T-helper 1 cell treated with Interleukin-12 subunit alpha and Interleukin-12 subunit beta and Interleukin-4 antibody, amounts not matched to agents 30 ng/mL and 1 ng/mL, for 36 hours (primary cell): ENCODE measurements around the gene SPATA6. TPM values are rescaled to one million over a fixed set of nuclear protein-coding genes. Genes with fewer than 3 reads are reported as not detected.
"Not testable (repeated sequence)": the region's sequence is repeated elsewhere in the genome, so short reads cannot be mapped to it uniquely, and the experiment has no call there.

Experiments used
- intact Hi-C: fragments of 100-400 bp; cut with micrococcal nuclease; formaldehyde crosslinking; loops from one replicate; pipeline ENCODE4 v1.15.1; 2024
- total RNA-seq: library from RNA; stranded (reverse); gene quantifications from 2 replicates; pipeline ENCODE4 v1.2.3, GENCODE V29; 2022

SPATA6 gene
- total RNA-seq, 1 donor from 2014 or later: 1.1 TPM

DNA sequence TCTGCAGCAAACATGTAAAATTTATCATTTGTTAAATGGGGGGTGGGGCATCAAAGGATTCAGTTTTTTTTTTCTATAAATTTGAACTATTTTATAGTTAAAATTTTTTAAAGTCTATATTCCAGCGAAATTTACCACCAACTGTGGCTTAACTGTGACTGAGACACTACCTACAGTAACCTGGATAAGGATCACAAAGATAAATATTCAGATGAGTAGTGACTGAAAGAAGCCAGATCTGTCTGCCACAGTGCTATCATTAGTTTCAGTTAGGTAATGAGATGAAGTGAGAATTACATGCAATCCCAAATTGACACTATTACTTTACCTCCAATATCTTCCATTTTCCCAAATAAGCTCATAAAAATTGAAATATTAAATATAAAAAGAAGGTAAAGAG, 5.4 kb downstream of the SPATA6 start:
- intact Hi-C loops: no loop called here

DNA sequence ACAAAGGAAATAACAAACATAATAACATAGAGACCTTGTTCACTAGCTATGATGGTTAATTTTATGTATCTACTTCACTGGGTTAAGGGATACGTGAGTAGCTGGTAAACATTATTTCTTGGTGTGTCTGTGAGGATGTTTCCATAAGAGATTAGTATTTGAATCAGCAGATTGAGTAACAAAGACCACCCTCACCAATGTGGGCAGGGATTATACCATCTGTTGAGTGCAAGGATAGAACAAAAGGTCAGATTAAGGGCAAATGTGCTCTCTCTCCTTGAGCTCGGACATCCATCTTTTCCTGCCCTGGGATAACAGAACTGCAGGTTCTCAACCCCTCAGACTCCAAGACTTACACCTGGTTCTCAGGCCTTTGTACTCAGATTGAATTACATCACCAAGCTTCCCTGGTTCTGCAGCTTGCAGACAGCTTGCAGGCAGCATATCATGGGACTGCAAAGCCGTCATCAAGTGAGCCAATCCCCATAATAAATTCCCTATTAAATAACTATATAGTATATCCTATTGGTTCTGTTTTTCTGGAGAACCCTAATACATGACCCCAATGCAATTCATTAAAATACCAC, 9.2 kb downstream of the SPATA6 start:
- intact Hi-C loops: no loop called here

DNA sequence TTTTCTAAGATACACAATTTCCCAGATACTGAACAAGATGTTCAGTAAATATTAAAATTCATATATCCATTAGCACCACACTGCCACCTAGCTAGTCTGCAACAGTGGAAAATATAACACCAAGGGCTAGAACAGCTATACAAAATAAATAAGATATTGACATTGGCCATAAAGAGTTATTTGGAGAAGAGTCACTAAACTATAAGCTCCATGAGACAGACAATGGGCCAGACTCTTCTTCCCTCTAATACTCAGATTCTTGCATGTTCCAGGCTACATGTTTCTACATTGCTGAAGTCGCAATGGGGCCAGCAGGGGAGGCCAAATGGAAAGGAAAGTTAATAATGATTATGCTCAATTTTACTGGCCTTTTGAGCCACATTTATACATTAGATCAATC, 21.5 kb downstream of the SPATA6 start:
- intact Hi-C loops: no loop called here

DNA sequence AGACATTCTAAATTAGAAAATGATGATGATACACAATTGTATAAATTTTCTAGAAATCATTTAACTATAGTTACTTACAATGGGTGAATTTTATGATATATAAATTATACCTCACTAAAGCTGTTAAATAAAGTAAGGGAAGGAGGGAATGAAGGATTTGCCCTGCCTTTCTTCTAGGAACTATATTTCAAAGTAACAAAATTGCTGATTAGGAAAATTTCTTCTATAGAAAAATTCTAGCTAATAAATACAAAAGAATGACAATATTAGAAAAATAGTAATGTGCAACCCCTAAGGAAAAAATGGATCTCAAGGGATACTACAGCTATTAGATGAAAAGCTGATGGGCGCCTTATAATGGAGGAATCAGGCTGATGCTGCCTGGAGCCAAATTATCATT, 23.1 kb downstream of the SPATA6 start:
- intact Hi-C loops: no loop called here

DNA sequence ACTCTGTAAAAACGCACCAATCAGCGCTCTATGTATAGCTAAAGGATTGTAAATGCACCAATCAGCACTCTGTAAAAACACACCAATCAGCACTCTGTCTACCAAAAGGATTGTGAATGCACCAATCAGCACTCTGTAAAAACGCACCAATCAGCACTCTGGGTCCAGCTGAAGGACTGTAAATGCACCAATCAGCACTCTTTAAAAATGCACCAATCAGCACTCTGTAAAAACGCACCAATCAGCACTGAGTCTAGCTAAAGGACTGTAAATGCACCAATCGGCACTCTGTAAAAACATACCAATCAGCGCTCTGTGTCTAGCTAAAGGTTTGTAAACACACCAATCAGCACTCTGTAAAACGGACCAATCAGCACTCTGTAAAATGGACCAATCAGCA, 27.8 kb downstream of the SPATA6 start:
- intact Hi-C loops: not testable (repeated sequence)

DNA sequence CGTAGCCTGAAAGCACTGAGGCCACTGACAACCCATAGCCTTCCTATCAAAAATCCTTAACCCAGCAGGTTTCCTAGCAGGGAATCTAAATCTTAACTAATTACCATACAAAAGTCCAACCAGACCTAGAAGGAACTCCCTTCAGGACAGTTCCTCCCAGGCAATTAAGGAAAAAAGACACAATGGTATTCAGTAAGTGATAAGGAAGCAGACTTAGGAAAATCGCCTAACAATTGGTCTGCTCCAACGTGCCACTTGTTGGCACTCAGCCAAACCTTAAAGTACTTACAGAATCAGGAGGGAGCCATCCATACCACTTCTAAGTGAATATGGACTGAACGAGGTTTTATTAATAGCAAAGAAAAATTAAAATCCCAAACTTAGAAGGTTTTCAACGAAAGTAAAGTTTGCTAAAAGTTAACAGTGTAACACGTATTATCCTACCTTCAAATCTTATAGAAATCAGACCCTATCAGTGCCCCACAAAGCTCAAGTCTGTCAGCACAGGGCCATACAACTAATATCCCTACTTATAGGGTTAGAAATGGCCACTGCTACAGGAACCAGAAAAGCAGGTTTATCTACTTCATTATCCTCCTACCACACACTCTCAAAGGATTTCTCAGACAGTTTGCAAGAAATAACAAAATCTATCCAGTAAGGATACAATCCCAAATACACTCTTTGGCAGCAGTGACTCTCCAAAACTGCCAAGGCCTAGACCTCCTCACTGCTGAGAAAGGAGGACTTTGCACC, 29.0 kb downstream of the SPATA6 start:
- intact Hi-C loops: no loop called here

DNA sequence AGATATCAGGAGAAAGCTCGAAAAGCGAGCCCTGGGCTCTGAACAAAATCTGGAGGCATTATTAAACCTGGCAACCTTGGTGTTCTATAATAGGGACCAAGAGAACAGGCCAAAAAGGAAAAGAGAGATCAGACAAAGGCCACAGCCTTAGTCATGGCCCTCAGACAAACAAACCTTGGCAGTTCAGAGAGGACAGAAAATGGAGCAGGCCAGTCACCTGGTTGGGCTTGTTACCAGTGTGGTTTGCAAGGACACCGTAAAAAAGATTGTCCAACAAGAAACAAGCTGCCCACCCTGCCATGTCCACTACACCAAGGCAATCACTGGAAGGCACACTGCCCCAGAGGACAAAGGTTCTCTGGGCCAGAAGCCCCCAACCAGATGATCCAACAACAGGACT, 31.2 kb downstream of the SPATA6 start:
- intact Hi-C loops: not testable (repeated sequence)

DNA sequence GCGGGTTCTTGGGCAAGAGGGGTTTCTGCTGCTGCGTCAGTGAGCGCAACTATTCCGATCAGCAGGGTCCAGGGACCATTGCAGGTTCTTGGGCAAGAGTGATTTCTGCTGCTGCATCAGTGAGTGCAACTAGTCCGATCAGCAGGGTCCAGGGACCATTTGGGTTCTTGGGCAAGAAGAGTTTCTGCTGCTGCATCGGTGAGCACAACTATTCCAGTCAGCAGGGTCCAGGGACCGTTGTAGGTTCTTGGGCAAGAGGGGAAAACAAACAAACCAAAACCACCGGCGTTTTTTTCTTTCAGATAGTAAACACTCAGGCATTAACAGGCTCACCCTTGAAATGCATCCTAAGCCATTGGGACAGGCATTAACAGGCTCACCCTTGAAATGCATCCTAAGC, 32.6 kb downstream of the SPATA6 start:
- intact Hi-C loops: no loop called here

DNA sequence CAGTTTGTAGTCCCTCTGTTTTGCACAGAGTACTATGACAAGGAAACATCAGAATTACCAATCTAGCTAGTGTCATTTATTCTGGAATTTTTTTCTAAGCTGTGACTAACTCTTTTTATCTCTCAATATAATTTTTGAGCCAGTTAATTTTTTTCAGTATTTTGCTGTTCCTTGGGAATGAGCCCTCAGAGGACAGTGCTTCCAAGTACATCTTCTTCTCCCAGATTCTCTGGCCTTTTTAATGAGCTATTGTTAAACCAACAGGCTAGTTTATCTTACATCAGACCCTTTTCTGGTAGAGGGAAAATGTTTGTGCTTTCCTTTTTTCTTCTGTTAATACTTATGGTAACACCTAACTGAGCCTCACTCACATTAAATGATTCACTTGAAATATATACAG, 34.6 kb downstream of the SPATA6 start:
- intact Hi-C loops: not testable (repeated sequence)

DNA sequence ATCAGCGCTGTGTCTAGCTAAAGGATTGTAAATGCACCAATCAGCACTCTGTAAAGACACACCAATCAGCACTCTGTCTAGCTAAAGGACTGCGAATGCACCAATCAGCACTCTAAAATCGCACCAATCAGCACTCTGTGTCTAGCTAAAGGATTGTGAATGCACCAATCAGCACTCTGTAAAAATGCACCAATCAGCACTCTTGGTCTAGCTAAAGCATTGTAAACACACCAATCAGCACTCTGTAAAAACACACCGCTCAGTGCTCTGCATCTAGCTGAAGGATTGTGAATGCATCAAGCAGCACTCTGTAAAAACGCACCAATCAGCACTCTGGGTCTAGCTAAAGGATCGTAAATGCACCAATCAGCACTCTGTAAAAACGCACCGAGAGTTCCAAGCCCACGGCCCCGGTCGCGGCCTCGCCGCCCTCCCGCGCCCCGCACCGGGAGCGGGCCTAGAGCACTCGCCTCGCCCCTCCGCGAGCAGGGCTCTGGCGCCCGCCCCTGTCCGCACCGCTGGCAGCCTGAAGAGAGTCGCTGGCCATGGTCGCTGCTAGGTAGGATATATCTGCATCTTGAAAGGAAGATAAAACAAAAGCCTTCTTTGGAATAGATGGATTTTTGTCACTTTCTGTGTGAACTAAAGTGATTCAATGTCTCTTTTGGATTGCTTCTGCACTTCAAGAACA, 36.5 kb downstream of the SPATA6 start:
- intact Hi-C loops: not testable (repeated sequence)

DNA sequence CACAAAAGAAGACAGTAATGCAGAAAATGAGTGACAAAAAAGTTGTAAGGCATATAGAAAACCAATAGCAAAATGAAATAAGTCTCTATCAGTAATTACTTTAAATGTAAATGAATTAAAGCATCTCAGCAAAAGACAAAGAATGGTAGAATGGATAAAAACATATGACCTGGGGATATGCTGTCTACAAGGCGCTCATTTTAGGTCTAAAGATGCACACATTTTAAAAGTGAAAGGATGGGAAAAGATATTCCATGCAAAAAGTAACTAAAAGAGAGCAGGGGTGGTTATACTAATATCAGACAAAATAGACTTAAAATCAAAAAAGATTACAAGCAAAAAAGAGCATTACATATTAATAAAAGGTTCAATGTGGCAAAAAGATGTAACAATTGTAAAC, 41.2 kb downstream of the SPATA6 start:
- intact Hi-C loops: no loop called here

DNA sequence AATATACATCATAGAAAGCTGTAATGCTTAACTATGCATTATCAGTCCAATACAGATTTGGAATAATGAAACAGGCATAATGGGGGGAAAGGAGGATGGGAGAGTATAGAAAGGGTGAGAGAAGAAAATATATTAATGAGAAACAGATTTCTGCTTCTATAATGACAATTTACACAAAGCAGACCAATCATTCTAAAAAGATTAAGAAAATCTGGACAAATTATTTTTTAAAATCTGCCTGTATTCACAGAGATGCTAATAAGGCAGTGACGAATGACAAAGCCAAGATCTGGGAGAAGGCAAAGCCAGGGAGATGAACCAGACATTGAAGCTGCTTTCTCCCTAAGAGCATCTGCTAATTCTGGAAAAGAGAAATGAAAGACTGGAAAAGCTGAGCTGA, 50.0 kb downstream of the SPATA6 start:
- intact Hi-C loops: no loop called here

DNA sequence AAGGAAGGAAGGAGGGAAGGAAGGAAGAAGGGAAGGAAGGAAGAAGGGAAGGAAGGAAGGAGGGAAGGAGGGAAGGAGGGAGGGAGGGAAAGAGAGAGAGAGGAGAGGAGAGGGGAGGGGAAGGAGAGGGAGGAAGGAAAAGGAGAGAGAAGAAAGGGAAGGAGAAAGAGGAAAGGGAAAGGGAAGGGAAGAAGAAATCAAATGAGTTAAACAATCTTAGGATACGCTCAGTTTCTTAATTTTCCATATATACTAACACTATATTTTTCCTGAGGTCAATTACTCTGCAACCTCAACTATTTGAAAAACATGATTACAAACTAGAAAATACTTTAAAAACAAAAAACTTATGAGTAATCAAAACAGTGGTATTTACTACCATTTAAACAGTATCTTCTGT, 53.3 kb downstream of the SPATA6 start:
- intact Hi-C loops: no loop called here

DNA sequence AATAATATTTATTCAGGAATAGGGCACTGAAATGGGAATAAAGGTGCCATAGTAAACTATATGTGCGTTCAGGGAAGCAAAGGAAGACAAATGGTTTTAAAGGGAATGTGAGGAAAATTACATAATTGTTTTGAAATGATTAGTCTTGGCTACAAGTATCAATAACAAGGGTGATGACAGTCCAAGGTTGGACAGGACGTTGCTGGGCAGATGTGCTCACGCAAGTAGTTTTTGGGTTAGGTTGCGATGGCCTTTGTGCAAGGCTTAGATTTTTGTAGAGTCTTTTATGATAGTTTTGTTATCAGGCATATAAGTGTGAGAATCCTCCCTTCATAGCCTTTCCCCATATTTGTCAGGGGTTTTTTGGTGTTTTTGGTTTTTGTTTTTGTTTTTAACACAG, 57.0 kb downstream of the SPATA6 start:
- intact Hi-C loops: no loop called here

DNA sequence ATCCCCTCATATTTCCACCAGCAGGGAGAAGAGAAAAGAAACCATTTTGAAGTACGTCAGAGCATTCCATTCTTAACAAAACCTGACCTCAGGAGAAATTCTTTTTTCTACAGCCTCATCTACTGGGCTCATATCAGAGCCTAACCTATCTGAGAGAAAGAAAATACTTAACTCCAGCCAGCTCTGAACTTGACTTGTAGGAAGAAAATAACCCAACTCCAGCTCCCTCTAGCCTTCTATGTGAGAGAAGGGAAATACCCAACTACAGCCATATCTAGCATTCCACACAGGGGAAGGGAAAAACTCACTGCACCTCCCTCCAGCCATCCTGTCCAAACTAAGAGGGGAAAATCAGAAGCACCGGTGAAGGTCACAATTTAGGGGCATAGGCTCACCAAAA, 57.7 kb downstream of the SPATA6 start:
- intact Hi-C loops: no loop called here

DNA sequence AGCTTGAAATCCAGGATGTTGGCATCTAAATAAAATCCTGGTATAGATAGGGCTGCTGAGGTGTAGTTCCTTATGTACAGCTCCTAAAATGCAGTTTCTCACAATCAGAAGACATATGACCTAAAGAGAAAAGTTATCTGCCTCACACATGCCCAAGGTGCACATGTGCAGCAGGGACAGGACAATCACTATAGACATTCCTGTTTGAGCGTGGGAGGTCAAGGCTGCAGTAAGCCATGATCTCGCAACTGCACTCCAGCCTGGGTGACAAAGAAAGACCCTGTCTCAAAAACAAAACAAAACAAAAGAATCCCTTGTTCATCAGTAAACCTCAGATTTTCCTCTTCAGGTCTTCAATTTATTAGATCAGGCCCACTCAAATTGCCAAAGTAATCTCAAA, 66.1 kb downstream of the SPATA6 start:
- intact Hi-C loops: no loop called here

DNA sequence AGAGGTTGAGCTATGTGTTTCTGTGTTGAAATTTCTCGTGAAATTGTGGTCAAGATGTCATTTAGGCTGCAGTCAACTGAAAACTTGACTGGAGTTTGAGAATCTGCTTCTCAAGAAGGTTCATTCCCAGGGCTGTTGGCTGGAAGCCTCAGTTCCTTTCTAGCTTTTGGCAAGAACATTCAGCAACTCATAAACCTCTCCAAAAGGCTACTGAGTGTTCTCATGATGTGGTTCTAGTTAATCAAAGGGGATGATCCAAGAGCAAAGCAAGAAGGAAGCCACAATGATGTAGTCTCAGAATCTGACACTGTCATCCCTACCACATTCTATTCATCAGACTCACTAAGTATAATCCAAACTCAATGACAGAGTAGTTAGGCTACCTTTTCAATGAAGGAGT, 66.6 kb downstream of the SPATA6 start:
- intact Hi-C loops: no loop called here

DNA sequence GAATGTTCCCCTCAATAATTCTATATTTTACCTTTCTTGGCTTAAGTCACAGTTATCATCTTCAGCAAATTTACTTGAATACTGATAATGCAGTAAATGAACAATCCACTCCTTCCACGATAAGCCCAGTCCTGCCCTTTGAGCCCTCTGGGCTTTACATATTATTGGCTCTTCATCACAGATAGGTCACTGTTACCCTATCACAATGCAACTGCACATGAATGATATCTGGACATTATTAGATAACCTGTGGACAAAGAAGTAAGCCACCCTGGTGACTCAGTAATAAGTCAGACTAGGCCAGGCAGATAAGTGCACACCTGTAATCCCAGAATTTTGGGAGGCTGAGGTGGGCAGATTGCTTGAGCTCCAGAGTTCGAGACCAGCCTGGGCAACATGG, 69.4 kb downstream of the SPATA6 start:
- intact Hi-C loops: no loop called here

DNA sequence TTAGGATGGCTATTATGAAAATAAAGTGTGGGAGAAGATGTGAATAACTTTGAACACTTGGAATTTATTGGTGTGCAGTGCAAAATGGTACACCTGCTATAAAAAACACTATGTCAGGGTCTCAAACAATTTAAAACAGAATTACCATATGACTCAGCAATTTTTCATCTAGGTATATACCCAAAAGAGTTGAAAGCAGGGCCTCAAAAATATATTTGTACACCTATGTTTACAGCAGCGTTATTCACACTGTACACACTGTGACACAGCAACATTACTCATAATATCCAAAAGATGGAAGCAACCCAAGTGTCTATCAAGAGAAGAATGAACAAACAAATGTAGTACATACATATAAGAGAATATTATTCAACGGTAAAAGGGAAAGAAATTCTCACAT, 75.8 kb downstream of the SPATA6 start:
- intact Hi-C loops: no loop called here

DNA sequence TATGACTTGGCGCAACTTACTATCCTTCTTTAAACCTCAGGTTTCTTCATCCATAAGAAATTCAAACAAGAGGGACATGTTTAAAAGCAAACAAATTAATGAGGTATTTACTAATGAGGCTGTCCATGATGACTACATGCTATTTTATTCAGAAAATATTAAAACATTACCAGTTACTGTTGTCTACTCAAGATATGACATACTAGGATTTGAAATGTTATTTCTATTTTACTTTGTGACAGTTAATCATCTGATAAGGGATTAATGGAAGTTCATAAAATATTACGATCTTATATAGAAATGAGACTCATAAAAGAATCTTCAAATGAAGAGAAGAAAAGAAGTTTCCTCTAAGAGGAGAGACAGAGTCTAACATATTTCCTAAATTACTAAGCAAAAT, 80.1 kb downstream of the SPATA6 start:
- intact Hi-C loops: no loop called here

DNA sequence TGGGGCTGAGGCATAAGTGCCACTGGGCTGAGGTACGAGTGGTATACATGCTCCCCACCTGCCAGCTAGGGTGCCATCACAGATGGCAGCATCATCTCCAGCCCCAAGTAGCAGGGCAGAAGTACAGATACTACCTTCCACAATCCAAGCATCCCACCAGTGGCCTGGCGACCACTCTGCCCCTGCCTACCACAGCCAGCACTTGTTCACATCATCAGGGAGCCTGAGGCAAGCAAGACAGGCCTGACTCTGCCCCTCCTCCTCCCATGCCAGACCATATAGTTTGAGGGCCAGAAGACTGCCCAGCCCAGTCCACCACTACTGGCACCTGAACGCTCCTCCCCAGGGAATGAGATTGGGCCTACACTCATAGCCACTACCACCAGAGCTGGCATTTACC, 84.6 kb downstream of the SPATA6 start:
- intact Hi-C loops: no loop called here

DNA sequence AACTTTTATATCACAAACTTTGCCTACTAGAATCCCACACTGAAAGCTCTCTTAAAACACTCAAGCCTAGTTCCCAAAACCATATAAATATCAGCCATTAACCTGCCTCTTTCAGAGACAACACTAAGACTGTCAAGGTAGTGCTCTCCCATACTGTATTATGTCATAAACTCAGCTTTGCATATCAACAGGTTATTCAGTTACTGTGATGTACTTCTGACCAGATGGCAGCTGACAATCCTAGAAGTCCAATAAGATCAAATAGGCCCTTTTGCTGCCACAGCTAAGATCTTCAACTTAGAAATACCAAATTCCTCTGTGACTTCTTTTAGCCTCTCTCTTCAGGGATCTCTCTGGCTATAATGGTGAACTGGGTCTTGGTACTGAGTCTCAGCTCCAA, 97.2 kb downstream of the SPATA6 start:
- intact Hi-C loops: no loop called here

DNA sequence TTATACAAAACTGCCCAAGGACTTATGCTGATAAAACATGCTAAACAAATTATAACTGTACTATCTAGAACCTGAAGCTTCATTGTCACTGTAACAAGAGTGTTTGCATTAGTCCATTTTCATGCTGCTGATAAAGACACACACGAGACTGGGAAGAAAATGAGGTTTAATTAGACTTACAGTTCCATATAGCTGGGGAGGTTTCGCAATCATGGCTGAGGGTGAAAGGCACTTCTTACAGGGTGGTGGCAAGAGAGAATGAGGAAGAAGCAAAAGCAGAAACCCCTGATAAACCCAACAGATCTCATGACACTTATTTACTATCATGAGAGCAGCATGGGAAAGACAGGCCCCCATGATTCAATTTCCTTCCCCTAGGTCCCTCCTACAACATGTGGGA, 100.4 kb downstream of the SPATA6 start:
- intact Hi-C loops: no loop called here
